Measurements from ENCODE around the gene HIVEP3.
A peak's percentile ranks its signal among the peaks of the same experiment; 100 is the strongest.

HIVEP3 gene

GRCh38 chr1:41864471-41865040, 54.2 kb downstream of the HIVEP3 start:
- peak overlapping the region; percentile 44 for H3K9ac ChIP-seq (ENCODE audit: low read depth, low read length)
- H3K4me3 ChIP-seq (ENCODE audit: low read depth in 1 of 2, low read length in 2 of 2), result no peak overlapping the region
- no peaks in the 10 kb centered on the region for H3K9me3 ChIP-seq (ENCODE audit: insufficient read depth, low read length, severe bottlenecking)
- H3K4me2 ChIP-seq (ENCODE audit: insufficient read depth, low read length), result peak overlapping the region; percentile 53; the same call in 1 of the 2 replicates
- H3K27ac ChIP-seq (ENCODE audit: low read length), result peak overlapping the region; percentile 86
- peaks cover 100% of the 10 kb centered on the region for H3K79me2 ChIP-seq (ENCODE audit: insufficient read depth, low read length)
- H3K27me3 ChIP-seq (ENCODE audit: insufficient read depth, low read length, poor library complexity), result no peaks in the 10 kb centered on the region
- no peak overlapping the region for H2AFZ ChIP-seq (ENCODE audit: low read depth, low read length)
- ATAC-seq (ENCODE audit: insufficient read depth, low read depth), result no peak
- H3K4me1 ChIP-seq (ENCODE audit: insufficient read depth, low read length), result peaks cover 89% of the 10 kb centered on the region
- no peak for TF ChIP-seq EZH2 (IDR thresholded peaks at IDR 0.05; ENCODE audit: borderline replicate concordance, low read depth, low read length, severe bottlenecking)
- no peak for TF ChIP-seq CTCF (IDR thresholded peaks at IDR 0.05; ENCODE audit: borderline replicate concordance, extremely low read depth, low read length, poor library complexity, severe bottlenecking)
- peaks cover 20% of the 10 kb centered on the region for H4K20me1 ChIP-seq (ENCODE audit: insufficient read depth, low read length)
- peaks cover 67% of the 10 kb centered on the region for H3K36me3 ChIP-seq (ENCODE audit: insufficient read depth, low read length)
- no peak for DNase-seq

- DNase-seq (no peak), ATAC-seq (ENCODE audit: insufficient read depth, low read depth) (no peak)
- H3K27me3 ChIP-seq (ENCODE audit: insufficient read depth, low read length, poor library complexity), result no peaks in the 10 kb centered on the region
- peak overlapping the region; percentile 53 for H3K4me2 ChIP-seq (ENCODE audit: insufficient read depth, low read length)
- H2AFZ ChIP-seq (ENCODE audit: low read depth, low read length), result no peak overlapping the region
- H3K4me1 ChIP-seq (ENCODE audit: insufficient read depth, low read length), result peaks cover 81% of the 10 kb centered on the region
- H4K20me1 ChIP-seq (ENCODE audit: insufficient read depth, low read length), result peaks cover 26% of the 10 kb centered on the region
- H3K36me3 ChIP-seq (ENCODE audit: insufficient read depth, low read length), result peaks cover 69% of the 10 kb centered on the region
- peak overlapping the region; percentile 44 for H3K9ac ChIP-seq (ENCODE audit: low read depth, low read length)
- peaks cover 100% of the 10 kb centered on the region for H3K79me2 ChIP-seq (ENCODE audit: insufficient read depth, low read length)
- peak overlapping the region; percentile 86 for H3K27ac ChIP-seq (ENCODE audit: low read length)
- H3K4me3 ChIP-seq (ENCODE audit: low read depth in 1 of 2, low read length in 2 of 2), result peak overlapping the region in 1 of 2 experiments; percentile 17; a peak in 1 of 4 replicates
- TF ChIP-seq CTCF (IDR thresholded peaks at IDR 0.05; ENCODE audit: borderline replicate concordance, extremely low read depth, low read length, poor library complexity, severe bottlenecking), result no peak
- no peak for TF ChIP-seq EZH2 (IDR thresholded peaks at IDR 0.05; ENCODE audit: borderline replicate concordance, low read depth, low read length, severe bottlenecking)
- no peaks in the 10 kb centered on the region for H3K9me3 ChIP-seq (ENCODE audit: insufficient read depth, low read length, severe bottlenecking)
These were observed 55.0 kb downstream of the HIVEP3 start for GRCh38 chr1:41863718-41864117.

- peak overlapping the region; percentile 53 for H3K4me2 ChIP-seq (ENCODE audit: insufficient read depth, low read length)
- peak overlapping the region in 1 of 2 experiments; percentile 17; a peak in 1 of 4 replicates for H3K4me3 ChIP-seq (ENCODE audit: low read depth in 1 of 2, low read length in 2 of 2)
- no peak overlapping the region for H2AFZ ChIP-seq (ENCODE audit: low read depth, low read length)
- no peaks in the 10 kb centered on the region for H3K9me3 ChIP-seq (ENCODE audit: insufficient read depth, low read length, severe bottlenecking)
- peaks cover 79% of the 10 kb centered on the region for H3K36me3 ChIP-seq (ENCODE audit: insufficient read depth, low read length)
- H3K27ac ChIP-seq (ENCODE audit: low read length), result peak overlapping the region; percentile 86
- peaks cover 75% of the 10 kb centered on the region for H3K4me1 ChIP-seq (ENCODE audit: insufficient read depth, low read length)
- no peaks in the 10 kb centered on the region for H3K27me3 ChIP-seq (ENCODE audit: insufficient read depth, low read length, poor library complexity)
- DNase-seq (peak; percentile 78), ATAC-seq (ENCODE audit: insufficient read depth, low read depth) (peak; percentile 85)
- peaks cover 100% of the 10 kb centered on the region for H3K79me2 ChIP-seq (ENCODE audit: insufficient read depth, low read length)
- peak overlapping the region; percentile 44 for H3K9ac ChIP-seq (ENCODE audit: low read depth, low read length)
- H4K20me1 ChIP-seq (ENCODE audit: insufficient read depth, low read length), result peaks cover 30% of the 10 kb centered on the region
- TF ChIP-seq CTCF (IDR thresholded peaks at IDR 0.05; ENCODE audit: borderline replicate concordance, extremely low read depth, low read length, poor library complexity, severe bottlenecking) (no peak), EZH2 (IDR thresholded peaks at IDR 0.05; ENCODE audit: borderline replicate concordance, low read depth, low read length, severe bottlenecking) (no peak)
These were observed 56.1 kb downstream of the HIVEP3 start for GRCh38 chr1:41862384-41863221.

Measured in DND-41 (cell line).